Measurements from ENCODE around the gene SPATS2L.

Gene SPATS2L

DNA sequence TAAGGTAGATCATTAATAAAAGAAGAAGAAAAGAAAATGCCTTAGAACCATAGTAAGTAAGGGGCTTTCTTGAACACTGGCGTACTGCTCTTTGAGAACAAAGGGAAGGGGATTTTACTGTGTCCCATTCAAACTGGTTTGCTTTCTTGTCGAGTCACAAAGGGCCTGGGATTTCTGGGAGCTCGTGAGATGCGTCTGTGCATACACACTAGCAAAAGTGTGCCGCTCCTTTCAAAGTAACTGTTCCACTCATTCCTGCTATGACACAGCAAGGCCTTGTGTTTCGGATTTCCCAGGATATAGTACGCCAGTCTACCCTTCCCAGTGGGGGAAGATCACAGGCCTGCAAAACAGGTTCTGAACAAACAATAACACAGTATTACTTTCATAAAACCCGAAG lies 110.4 kb downstream of the SPATS2L start:
- DNase-seq (ENCODE audit: low read depth) = no peak

DNA sequence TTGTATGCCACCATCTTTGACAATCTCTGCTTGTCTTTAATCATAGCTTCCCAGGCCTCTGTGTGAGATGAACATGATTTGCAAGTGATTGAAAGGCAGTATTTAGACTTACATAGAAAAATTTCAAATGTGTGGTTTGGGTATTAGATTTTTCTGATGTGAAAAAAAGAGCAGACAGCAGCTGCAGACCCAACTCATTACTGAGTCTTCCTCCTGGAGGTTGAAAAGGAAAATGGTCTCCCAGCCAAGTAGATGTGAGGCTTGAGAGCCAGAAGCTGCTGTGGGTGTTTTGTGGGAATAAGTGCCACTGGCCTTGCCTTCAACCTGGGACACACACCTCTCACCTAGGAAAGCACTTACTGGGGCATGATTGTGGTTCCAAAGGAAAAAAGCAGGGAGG lies 110.9 kb downstream of the SPATS2L start:
- no peak for DNase-seq (ENCODE audit: low read depth)

DNA sequence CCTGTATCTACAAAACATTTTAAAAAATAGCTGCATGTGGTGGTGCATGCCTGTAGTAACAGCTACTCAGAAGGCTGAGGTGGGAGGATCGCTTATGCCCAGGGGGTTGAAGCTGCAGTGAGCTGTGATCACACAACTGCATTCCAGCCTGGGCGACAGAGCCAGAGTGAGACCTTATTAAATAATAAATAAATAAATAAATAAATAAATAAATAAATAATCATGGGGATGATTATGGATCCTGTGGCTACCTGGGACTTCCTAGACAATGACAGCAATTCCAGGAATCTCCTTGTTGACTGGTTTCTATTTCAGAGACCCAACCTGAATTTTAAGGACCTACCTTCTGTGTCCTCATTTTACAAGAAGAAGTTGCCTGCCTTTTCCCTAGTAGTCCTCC lies 111.9 kb downstream of the SPATS2L start:
- DNase-seq (ENCODE audit: low read depth) = no peak

DNA sequence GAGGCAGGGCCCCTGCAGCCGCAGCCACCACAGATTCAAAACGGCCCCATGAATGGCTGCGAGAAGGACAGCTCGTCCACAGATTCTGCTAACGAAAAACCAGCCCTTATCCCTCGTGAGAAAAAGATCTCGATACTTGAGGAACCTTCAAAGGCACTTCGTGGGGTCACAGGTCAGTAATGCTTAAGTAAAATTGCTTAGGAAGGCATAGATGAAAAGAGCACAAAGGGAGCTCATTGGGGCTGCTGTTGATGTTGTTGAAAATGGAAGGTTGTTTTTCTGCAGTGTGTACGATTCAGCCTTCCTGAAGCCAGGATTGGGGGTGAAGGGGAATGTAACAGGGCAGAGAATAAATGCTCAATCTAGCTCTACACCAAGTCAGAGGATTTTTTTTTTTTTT lies 112.8 kb downstream of the SPATS2L start:
- DNase-seq (ENCODE audit: low read depth) = no peak

DNA sequence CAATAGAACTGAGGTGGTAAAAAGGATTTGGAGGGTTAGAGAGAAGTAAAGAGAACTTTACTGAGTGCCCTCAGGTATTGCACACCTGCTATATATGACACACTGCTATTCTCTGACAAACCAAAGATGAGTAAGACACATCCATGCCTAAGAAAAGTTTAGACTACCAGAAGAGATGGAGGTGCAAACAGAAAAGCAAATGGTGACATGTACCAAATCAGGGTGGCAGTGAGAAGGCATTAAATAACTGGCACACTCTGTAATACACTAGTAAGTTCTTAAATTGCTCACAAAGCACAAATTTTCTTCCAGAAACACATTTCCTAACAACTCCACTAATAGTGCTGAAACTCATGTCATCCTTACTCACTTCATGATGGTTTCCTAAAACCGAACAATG lies 114.8 kb downstream of the SPATS2L start:
- DNase-seq (ENCODE audit: low read depth) = no peak

DNA sequence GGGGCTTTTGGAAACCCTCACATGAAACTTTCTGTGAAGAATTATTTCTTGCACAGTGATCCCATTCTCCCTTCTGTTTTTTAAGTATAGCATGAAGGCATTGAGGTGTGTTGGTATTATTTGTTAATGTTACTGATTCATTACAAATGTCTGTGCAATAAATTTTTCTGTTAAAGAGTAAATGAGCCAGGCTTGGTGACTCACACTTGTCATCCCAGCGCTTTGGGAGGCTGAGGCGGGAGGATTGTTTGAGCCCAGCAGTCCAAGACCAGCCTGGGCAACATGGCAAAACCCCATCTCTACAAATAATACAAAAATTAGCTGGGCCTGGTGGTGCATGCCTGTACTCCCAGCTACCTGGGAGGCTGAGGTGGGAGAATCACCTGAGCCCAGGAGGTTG lies 115.6 kb downstream of the SPATS2L start:
- DNase-seq (ENCODE audit: low read depth) = no peak

DNA sequence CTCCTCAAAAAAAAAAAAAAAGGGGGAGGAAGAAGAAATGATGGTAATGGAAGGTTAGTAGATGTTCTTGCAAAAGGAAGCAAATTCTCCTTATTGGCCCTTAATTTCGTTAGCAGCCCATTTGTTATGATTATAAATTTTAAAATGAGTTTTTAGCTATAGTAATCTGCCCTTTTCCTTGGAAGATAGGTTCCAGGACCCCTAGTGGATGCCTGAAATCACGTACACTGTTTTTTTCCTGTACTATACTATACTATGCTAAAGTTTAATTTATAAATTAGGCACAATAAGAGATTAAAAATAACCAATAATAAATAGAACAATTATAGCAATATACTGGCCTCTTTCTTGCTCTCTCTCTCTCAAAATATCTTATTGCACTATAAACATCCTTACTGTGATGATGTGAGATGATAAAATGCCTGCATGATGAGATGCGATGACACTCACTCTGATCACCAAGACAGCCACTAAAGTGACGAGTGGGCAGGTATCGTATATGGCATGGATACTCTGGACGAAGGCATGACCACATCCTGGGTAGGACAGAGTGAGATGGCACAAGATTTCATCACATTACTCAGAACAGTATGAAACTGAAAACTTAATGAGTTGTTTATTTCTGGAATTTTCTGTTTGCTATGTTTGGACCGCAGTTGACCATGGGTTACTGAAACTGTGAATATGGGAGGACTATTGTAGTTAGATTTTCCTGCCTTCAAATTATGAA lies 116.2 kb downstream of the SPATS2L start:
- no peak for DNase-seq (ENCODE audit: low read depth)

DNA sequence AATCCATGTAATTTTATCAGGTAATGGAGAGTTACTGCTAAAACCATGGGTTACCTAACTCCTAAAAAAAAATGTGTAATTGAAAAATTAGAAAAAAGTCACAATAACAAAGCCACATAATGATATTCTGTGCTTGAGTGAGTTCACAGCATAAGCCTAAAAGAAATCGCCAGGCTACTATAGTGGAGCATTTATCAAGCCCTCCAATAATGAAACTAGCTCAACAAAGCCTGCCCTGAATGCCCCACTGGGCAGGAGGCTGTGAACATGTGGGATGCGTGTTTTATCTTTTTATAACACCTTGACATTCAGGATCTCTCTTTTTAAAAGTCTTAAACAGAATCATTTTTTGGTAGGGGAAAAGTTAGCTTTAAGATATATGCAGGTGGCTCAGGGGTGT lies 117.0 kb downstream of the SPATS2L start:
- DNase-seq (ENCODE audit: low read depth) = no peak

DNA sequence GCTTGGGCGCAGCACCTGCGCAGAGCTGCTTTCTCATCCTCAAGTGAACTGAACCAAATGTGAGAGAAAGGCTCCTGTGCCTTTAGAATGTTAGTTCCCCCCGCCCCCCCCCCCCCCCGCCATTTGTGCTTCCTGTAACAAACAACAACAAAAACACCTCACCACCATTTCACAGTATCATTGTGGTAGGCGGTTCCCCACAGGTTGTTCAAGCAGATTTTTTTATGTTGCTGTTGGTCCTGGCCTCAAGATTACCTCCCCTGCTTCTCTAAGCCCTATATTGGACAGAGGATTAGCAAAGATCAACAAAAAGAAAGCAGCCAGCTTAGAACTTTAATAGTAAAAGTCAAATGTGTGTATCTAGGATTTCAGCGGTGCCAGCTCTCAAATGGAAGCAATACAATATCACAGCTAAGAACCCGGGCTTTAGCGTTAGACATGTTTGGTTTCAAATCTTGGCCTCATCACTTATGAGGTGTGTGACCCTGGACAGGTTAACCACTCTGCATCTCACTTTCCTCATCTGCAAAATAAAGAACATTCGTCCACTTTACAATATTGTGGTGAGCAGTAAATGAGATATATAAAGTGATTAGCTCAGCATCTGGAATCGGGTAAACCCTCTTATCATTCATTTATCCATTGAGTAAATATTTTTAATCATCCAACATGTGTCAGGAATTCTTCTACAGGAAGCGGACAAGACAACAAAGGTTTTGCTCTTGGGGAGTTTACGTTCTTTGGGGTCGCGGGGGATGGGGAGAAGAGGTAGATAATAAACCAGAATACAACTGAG lies 118.7 kb downstream of the SPATS2L start:
- DNase-seq (ENCODE audit: low read depth) = no peak

DNA sequence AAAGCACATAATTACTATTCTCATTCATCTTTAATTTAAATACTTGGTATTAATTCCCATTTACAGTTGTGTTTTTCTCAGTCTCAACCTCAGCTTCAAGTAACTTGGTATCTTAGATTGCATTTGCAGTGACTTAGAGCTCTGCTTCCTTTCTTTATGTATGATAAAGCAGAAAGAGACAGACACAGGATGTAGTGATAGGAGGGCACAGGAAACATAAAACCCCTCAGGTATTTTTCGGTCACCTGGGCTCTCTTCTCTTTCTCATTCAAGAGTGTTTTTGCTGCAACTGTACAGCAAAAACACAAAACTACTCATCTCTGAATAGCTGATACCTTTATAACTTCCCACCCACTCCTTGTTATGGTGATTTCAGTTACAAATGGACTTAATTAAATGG lies 120.3 kb downstream of the SPATS2L start:
- DNase-seq (ENCODE audit: low read depth) = no peak

DNA sequence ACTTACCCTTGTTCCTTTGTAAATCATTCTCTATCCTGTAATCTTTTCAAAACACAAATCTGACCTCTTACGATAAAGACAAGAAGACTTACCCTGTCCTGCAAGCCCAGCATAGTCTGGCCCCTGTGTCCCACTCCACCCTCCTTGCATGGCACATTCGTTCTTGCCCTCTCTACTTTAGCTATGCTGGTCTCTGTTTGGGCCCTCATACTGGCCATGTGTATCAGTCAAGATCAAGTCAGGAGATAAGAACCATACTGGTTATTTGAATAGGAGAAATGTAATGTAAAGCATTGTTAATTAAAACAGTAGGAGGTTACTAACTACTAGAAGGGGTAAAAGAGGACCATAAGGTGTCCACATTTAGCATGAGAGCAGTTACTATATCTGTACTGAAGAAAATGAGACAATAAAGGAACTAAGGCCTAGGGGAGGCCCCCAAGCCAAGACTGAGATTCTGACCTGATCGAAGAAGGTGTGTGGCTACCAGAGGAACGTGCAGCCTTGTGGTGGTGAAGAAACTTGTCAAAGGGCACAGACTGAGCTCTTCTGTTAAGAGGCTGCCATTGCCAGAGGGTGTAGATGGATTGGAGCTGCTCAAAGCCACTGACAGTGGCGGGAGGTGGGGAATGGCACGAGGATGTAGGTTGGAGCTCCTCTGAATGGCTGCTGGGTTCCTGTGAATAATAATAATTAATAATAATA lies 122.6 kb downstream of the SPATS2L start:
- DNase-seq (ENCODE audit: low read depth) = no peak

DNA sequence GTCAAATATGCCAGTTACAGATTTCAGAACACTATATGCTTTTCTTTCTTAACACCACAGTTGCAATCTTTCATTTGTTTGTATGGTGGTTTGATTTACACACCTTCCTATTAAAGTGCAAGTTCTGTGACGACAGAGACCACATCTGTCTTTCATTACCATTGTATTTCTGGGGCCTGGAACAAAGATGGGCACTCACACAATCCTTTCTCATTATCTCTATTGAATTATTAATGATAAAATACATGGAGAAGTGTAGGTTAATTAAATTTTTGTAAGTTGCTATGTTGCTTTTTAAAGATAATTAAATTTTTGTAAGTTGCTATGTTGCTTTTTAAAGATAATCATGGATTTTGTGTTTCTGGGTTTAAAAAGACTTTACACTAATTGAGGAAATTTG lies 123.5 kb downstream of the SPATS2L start:
- no peak for DNase-seq (ENCODE audit: low read depth)

DNA sequence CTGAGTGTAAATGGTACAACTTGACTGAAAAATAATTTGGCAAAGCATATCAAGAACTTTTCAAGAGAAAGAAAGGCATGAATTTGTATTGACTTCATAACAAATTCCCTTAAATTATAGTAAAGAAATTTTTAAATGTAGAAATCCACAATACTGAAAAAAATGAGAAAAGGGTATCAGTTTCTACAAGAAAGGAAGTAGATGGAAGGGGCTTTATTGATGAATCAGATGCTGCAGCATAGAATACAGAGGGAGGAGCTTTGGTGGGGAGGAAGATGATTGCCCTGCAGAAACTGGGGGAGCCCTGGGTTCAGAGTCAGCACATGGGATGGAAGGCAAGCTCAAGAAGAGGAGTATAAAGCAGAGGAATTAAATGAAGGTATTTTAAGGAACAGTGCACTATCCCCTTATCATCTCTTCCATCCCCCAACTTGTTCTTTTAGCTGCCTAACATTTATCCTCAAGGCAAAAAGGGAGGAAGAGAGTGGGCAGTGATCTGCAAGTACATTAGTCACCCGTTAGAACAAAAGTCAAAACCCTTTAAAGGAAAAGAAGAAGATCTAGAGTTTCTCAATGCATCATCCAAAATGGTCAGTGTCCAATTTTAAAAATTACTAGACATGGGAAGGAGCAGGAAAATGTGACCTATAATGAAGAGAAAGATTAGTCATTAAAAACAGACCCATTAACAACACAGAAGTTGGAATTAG lies 125.7 kb downstream of the SPATS2L start:
- no peak for DNase-seq (ENCODE audit: low read depth)

DNA sequence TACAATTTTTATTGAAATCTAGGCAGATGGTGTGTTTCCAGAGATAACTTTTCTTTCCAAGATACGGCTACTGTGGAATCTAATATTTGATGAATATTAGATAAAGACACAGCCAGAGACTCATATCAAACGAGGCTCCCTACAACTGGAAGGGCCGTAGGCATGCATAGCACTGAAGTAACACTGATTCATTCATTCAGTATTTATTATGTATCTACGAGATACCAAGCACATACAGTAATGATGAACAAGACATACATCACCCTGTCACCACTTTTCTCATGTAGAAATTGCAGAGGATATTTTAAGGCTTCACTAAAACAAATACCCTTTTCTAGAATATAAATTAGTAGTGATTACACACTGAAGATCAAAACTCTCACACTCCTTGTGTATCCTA lies 128.9 kb downstream of the SPATS2L start:
- DNase-seq (ENCODE audit: low read depth) = no peak

DNA sequence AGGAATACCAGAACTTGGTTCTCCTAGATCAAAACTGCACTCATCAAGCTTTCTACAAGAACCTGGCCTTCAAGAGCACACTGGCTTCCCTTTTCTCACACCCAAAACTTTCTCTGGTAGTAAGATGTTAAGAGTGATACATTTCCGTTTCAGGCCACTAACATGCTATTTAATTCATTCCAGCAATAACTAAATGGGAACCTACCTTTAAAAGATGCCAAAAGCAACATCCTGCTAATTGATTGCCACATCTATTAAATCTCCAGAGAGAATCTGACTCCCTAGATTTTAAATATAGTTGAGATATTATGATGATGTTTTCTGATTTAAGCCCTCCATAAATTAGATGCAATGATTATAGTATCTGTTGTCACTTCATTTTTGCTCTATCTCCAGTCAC lies 131.8 kb downstream of the SPATS2L start:
- no peak for DNase-seq (ENCODE audit: low read depth)

DNA sequence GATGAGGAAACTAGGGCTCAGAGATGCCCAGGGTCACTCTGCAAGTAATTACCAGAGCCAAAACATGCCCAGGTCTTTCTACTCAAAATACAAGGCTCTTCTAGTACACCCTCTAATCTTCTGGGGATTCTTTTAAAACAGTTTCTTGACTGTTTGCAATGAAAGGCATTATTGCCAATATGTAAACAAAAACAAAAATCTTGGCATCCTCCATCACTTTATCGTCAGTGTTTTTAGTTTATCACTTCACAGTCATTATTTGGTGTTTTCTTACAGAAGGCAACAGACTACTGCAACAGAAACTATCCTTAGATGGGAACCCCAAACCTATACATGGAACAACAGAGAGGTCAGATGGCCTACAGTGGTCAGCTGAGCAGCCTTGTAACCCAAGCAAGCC lies 132.4 kb downstream of the SPATS2L start:
- no peak for DNase-seq (ENCODE audit: low read depth)

DNA sequence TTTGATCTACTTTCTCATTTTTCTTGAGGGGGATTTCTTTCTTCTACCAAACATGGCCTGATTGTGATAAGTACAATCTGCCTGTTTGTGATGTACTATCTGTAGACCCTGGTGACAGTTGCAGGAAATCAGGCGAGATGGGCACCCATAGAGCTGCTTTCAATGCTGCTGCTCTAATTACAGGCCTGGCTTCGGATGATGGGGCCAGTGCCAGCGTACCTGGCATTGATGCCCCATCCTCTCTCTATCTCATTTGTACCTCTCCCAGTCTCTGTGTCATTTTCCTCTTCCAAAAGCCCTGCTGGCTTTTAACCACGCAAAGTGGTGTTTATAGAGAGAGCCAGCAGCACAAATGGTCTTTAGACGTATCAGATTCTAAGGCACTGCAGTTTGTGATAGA lies 133.5 kb downstream of the SPATS2L start:
- DNase-seq (ENCODE audit: low read depth) = no peak

DNA sequence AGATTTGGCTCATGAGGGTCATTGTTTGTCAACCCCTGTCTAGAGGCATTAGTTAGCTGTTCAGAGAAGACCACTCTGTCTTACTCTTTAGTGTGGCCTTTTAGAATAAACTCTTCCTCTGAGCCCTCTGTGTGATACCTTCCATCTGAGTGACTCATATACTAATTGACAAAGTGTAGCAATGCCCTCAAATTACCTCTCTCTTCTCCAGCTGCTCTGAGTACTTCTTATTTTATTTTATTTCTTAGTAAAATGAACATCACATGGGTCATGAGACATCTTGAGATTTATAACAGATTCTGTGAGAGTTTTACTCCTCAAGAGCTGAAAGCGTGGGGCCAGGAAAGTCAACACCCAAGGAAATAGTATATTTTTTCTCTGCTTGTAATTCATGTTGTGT lies 136.0 kb downstream of the SPATS2L start:
- DNase-seq (ENCODE audit: low read depth) = no peak

DNA sequence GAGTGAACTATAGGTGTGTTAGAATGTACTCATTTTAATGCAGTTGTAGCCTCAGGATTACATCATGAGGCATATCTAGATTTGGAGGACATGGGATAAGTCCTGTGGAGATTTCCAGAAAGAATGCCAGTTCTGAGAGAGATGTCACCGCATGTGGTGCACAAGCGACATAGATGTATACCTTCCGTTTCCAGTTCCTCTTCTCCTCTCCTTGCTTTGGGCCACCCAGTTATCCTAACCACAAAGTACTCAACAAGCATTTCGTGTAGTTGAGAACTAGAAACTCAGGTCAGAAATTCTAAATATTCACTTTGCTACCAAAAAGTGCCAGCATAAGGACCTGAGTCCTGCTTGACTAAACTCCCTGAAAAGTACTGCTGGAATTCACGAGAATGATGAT lies 136.9 kb downstream of the SPATS2L start:
- DNase-seq (ENCODE audit: low read depth) = no peak

DNA sequence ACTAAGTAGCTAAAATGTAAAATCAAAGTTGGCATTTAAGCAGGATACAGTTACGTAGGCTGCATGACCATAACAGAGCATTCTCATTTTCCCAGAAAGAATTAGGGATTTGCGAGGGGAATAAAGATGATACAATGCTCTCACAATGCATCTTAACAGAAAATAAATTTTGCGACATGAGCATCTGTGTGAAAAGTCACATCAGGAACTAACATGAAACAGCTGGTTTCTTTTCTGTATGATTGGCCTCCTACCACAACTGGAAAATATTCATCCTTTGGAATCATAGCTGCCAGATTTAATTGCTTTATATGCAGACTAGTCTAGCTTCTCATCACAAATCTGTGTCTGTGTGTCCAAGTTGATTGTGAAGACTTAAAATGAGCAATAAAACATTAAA lies 137.4 kb downstream of the SPATS2L start:
- no peak for DNase-seq (ENCODE audit: low read depth)

DNA sequence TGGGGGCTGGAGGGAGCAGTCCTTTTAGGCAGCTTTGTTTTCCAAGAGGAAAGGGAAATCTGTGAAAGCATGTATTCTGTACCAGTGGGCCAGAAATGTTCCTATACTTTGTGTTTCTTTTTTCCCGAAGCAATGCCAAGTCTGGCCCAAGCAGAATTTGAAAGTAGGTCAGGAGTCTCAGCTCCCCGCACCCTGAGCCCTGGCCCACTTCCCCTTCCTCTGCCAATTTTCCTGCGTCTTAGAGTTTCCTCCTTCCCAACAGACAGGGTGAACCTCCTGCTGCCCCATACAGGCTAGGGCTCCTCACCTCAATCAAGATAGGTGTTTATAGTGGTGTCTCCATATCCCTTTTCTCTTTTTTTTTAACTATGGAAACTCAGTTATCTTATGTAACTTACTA lies 138.0 kb downstream of the SPATS2L start:
- DNase-seq (ENCODE audit: low read depth) = no peak

DNA sequence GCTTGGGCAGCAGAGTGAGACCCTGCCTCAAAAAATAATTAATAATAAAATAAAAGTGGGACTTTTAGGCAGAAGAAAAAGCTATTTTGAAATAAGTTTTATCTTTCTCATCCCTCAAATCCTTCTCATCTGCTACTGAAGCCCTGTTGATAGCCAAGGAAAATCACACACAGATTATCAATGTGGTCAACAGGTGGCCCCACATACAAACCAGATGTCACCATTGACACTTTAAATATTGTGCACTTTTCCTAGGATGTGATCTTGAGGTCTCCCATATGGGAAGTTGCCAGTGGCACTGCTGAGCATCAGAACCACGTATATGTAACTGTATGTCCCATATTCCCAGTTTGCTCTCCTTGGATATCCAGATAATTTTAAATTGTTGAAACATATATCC lies 138.8 kb downstream of the SPATS2L start:
- no peak for DNase-seq (ENCODE audit: low read depth)

DNA sequence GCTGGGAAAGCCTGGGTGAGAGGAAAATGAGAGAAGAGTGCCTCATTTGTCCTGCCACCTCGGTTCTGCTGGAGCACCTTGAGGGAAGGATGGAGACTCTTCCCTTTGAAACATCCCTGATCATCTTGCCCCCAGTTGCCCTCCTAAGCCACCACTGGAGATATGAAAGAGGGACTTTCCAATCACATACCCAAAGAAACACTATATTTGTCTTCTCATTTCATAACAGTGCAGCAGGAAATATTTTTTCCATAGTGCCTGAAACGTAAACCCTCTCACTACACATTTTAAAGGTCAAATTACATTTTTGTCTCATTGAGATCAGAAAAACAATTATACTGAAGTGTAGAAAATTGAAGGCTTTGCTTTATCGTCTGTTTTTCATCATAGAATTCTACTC lies 140.1 kb downstream of the SPATS2L start:
- DNase-seq (ENCODE audit: low read depth) = no peak

All from activated T-helper 9 cell treated with anti-CD3 and anti-CD28 coated beads, Interleukin-2, amount 50 U/mL, for 16 hours (primary cell).